HG03565 (cell line): ENCODE data around the gene CAPN1.
"Not testable (repeated sequence)": the region's sequence is repeated elsewhere in the genome, so short reads cannot be mapped to it uniquely, and the experiment has no call there.

Experiments
- ATAC-seq: cut with Tn5 transposase; IDR thresholded peaks from one replicate; pipeline ENCODE4 v1.9.1; 2021; ENCODE audit warnings: mild to moderate bottlenecking, moderate library complexity; ENCODE audit not compliant: unreplicated experiment

The CAPN1 gene

DNA sequence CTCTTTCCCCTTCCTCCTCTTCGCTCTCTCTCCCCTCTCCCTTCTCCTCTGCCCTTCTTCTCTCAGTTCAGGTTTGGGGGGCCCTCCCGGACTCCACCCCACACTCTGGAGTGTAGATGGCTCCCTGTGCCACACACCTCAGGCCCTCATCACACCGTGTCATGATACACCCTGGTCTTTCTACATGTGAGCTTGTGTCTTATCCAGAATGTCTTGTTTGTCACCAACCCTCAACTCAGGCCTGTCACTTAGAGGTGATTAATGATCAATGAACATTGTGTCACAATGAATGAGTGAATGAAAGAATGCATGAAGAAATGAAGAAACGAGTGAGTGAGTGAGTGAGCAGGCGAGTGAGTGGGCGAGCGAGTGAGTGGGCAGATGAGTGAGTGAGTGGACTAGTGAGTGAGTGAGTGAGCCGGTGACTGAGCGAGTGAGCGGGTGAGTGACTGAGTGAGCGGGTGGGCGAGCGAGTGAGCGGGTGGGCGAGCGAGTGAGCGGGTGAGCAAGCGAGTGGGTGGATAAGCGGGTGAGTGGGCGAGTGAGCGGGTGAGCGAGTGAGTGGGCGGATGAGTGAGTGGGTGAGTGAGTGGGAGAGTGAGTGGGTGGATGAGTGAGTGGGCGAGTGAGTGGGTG, 33.8 kb downstream of the CAPN1 start:
- ATAC-seq: no peak

DNA sequence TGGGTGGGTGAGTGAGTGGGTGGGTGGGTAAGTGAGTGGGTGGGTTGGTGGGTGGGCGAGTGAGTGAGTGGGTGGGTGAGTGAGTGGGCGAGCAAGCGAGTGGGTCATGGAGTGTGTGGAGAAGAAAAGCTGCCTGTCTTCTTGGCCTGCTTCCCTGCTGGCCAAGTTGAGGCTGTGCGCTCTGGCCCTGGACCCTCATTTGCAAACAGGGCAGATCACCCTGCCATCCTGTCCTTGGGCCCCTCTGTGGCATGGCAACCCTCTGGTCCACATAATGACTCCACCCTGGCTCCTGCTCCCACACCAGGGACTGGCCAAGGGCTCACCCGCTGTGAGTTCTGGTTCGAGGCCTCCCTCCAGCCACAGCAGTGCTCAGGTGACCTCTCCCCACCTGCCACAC, 35.1 kb downstream of the CAPN1 start:
- no peak for ATAC-seq

DNA sequence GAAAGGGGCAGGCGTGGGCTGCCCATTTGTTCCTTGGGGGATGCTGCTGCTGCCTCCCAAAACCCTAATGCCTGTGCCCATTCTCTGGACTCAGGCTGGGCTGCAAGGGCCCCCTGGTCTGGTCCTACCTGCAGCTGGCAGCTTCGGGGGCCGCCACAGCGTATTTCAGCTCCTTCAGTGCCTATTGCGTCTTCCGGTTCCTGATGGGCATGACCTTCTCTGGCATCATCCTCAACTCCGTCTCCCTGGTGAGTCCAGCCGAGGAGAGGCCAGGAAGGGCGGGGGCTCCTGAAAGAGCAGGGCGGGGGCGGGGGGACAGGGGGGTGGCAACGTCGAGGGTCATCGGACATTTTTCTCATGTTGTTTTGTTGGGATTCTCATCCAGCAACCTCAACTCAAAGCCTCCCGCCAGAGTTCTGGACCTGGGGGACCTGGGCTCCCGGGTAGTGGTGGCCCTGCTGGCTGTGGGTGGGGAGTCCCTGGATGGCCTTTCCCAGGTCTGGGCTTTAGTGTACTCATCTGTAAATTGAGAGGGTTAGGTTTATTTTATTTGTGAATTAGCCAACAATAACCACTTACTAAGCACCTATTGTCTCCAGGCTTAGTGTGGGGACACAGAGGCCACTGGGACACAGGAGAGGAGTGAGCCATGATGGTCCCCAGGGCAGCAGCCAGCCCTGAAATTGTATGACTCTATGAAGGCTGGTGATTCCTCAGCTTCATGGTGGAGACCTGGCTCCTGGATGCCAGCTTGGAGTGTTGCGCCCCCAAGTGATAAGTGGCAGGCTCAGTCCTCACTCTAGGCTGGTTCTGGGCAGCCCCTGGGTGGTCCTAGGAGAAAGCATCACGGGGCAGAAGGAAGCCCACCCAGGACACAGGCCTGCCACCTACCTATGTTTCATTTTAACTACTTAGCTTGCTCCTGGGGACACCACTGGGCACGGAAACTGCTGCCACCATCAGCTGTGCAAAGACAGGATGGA, 36.0 kb downstream of the CAPN1 start:
- ATAC-seq: no peak

DNA sequence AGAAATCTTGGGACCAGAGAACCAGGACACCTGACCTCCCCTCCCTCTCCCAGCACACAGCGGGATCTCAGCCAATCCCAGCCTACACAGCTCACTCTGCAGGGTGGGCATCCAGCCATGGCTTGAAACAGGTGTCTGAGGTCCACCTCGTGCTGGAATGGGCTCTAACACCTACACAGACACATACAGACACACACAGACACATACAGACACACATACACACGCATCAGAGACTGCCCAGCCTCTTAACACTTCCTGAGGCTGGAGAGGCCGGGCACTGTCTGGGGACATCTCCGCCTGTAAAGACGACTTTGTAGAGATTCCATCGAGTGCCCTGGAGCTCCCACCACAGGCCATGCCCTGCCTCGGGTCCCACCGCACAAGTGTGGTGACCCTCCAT, 36.7 kb downstream of the CAPN1 start:
- ATAC-seq: no peak

DNA sequence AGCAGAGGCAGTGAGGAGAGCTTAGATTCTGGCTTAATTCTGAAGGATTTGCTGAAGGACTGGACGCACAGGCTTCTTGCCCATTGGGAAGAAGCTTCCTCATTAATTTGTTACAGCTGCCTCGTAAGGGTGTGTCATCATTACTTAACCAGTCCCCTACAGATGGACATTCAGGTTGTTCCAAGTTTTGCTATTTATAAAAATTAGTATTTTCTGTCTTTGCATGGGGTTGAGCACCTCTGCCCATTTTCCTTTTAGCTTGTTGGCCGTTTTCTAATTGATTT, 38.1 kb downstream of the CAPN1 start:
- no peak for ATAC-seq

DNA sequence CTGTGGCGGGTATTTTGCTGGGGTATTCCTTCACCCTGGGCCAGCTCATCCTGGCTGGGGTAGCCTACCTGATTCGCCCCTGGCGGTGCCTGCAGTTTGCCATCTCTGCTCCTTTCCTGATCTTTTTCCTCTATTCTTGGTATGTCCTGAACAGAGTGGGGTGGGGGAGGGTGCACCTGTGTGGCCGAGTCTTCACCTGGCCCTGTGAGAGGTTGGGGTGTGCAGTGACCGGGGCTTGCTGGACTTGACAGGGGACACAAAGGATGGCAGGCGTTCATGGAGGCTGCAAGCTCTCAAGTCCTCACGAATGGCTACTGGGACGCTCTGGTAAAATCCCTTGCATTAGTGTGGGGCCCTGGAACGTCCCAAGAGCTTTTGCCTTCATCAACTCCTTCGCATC, 39.3 kb downstream of the CAPN1 start:
- ATAC-seq: no peak

DNA sequence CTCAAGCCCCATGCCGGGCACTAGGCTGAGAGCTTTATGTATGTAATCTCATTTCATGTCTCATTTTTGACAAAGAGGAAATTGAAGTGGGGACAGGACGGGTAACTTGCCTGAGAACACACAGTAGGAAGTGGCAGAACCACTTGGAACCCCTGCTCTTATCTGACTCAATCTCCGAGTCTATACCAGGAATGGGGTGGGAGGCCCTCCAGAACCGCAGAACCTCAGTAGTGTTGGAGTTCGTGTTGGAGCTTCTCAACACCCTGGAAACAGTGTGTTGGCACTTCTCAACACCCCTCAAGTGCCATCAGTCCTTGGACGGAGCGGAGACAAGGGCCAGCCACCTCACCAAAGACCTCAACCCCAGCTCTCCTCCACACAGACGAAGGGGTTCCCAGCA, 41.3 kb downstream of the CAPN1 start:
- ATAC-seq: no peak

DNA sequence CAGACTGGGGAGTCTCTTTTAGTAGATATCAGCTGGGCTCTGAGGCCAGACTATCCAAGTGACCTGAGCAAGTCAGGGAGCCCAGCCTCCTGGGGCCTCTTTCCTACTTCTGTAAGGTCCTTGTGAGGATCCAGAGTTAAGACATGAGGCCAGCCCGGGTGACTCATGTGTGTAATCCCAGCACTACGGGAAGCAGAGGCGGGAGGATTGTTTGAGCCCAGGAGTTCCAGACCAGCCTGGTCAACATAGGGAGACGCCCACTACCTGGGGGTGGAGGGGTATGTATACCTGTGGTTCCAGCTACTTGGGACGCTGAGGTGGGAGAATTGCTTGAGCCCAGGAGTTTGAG, 43.2 kb downstream of the CAPN1 start:
- ATAC-seq: no peak

DNA sequence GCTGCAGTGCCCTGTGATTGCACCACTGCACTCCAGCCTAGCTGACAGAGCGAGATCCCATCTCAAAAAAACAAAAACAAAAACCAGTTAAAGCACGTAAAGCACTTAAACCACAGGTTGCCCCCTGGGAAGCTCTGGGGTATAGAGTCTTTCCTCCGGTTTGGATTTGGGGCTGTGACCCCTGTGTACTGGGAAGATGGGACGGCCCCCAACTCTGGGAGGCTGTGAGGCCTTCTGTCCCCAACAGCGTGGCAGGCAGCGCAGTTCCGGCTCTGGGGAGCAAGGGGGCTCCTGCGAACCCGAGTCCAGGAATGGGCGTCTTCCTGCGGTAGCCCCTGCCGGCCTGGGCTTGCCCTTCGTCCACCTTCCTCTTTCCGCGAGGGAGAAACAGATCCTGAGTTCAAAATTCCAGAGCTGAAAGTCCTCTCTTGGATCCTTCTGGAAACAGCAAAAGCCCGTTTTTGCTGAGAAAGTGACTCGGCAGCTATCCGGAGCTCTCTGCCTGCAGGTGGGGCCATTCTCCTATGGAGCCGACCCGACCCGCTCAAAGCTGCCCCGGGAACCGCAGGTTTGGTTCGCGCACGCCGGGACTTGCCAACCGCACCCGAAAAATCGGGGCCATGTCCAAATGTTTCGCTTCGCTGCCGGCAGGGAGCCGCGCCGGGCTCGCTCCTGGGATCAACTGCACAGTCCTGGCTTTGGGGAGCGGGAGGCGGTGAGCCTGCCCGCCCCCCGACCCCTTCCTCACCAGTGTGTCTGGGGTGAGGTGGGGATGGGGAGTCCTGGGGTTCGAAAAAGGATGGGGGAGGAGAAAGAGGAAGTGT, 43.8 kb downstream of the CAPN1 start:
- ATAC-seq: no peak

DNA sequence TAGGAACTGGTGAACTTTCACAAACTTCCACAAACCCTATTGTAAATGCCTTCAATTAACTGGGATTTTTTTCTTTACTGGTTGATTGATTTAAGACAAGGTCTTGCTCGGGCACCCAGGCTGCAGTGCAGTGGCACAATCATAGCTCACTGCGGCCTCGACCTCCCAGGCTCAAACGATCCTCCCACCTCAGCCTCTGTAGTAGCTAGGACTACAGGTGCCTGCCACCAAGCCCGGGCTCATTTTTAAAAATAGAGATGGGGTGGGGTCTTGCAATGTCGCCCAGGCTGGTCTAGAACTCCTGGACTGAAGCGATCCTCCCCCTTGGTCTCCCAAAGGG, 44.3 kb downstream of the CAPN1 start:
- ATAC-seq: no peak

DNA sequence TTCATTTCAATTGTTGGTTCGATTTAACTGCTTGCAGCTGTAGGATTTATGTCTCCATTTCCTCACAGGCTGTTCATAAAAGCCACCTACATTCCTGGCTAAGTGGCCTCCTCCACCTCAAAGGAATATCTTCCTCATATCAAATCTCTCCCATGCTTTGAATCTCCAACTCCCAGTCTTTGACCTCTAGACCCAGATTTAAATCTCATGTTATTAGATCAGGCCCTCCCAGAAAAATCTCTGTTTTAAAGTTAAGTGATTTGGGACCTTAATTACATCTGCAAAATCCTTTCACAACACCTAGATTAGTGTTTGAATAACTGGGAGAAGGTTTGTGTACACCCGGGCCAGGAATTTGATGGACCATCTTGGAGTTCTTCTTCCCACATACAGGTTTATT, 46.2 kb downstream of the CAPN1 start:
- no peak for ATAC-seq

DNA sequence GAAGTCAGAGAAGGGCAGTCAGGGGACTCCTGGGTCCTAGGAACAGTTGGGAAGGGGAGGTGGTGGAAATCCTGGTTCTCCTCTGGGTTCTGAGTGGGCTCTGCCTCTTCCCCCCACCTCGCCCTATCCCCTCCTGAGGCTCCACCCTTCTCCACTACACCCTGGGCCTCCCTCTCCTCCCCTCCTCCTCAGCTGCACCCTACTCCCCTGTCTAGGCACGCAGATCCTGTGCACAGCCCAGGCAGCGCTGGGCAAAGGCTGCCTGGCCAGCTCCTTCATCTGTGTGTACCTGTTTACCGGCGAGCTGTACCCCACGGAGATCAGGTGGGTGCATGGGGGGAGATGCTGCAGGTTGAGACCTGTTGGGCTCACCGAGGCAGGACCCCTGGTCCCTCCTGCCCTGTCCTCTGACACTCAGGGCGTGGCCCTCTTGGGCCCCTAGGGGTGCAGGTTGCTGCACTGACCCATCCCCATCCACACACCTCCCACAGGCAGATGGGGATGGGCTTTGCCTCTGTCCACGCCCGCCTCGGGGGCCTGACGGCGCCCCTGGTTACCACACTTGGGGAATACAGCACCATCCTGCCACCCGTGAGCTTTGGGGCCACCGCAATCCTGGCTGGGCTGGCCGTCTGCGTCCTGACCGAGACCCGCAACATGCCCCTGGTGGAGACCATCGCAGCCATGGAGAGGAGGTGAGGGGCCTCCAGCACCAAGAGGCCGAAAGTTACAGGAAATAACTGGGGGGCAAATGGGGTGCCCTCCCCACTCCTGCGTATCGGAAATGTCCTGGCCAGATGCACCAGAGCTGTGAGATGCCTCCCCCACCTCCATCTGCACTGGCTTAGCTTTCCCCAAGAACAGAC, 54.7 kb downstream of the CAPN1 start:
- no peak for ATAC-seq

DNA sequence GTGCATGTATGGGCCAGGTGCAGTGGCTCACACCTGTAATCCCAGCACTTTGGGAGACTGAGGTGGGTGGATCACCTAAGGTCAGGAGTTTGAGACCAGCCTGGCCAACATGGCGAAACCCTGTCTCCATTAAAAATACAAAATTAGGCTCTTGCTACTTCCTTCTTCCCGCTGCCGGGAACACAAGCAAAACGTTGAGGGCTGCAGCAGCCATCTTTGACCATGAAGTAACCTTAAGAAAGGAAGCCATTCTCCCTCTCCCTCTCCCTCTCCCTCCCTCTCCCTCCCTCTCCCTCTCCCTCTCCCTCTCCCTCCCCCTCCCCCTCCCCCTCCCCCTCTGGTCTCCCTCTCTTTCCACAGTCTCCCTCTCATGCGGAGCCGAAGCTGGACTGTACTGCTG, 56.6 kb downstream of the CAPN1 start:
- ATAC-seq: not testable (repeated sequence)

DNA sequence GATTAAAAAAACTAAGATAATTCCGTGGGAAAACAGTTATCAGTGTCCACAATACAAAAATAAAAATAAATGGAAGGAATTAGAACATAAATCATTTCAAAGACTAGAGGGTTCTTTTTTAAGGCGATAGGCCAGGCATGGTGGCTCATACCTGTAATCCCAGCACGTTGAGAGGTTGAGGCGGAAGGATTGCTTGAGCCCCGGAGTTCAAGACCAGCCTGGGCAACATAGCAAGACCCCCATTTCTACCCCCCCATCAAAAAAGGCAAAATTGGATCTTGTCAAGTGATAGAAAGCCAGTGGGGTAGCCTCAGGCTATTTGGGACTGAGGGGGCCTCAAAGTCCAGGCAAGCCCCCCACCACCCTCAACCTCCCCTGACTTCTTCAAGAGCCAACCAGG, 59.4 kb downstream of the CAPN1 start:
- ATAC-seq: no peak

DNA sequence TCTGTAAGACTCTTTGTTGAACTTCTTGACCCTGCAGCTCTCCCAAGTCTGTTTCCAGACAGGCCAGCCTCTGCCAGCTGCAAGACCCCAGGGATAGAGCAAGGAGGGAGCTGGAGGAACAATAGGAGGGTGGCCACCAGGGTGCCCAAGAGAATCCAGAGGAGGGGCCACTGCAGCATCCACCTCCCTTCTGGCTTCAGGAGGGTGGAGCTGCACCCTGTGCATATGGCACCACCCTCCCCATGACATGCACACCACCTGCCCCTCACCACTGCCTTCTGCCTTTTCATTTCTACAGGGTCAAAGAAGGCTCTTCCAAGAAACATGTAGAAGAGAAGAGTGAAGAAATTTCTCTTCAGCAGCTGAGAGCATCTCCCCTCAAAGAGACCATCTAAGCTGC, 60.0 kb downstream of the CAPN1 start:
- ATAC-seq: no peak

DNA sequence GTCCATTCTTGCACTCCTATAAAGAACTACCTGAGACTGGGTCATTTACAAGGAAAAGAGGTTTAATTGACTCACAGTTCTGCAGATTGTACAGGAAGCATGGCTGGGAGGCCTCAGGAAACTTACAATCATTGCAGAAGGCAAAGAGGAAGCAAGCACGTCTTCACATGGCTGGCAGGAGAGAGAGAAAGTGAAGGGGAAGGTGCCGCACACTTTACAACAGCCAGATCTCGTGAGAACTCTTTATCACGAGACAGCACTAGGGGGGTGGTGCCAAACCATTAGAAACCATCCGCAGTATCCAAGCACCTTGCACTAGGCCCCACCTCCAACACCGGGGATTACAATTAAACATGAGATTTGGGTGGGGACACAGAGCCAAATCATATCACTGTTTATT, 60.7 kb downstream of the CAPN1 start:
- no peak for ATAC-seq

DNA sequence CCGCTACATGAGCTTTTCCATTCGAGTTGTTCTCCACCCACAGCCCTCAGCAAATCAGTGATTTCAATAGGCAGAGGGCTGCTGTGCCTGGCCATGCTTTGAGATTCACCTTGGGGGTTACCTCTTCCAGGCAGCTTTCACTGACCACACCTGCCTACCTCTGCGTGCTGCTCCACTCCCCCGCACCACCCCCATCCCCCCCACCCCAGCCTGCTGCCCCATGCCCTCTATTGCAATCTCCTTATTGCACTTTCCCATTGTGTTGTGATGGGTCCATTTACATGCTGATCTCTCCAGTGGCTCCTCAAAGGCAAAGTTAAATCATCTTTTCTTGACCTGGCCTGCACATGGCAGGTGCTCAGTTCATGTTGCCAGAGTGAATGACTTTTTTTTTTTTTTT, 62.1 kb downstream of the CAPN1 start:
- ATAC-seq: no peak

DNA sequence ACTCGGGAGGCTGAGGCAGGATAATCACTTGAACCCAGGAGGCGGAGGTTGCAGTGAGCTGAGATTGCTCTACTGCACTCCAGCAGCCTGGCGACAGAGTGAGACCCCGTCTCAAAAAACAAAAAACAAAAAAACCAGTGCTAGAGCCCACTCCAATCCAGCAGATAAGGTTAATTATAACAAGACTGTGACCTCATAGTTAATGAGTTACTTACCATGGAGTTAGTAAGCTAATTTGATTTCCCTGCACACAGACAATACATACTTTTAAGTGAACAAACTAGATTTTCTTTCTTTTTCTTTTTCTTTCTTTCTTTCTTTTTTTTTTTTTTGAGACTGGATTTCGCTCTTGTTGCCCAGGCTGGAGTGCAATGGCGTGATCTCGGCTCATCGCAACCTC, 63.3 kb downstream of the CAPN1 start:
- not testable (repeated sequence) for ATAC-seq

DNA sequence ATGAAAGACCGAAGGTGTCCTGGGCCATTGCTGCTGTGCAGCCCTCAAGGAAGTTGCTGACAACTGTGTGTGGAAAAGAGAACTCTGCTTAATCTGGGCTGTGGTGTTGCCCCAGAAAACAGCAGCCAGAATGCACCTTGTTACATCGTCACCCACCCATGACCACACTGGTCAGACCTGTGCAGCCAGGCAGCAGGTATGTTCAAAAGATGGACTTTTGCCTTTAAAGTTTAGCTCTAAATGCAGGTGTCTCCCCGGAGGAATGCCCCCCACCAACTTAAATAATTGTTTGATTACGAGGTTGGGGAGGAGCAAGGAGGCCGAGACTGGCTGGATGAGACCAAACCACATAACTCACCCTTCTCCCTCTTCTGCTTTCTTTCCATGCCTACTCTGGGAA, 64.8 kb downstream of the CAPN1 start:
- no peak for ATAC-seq

DNA sequence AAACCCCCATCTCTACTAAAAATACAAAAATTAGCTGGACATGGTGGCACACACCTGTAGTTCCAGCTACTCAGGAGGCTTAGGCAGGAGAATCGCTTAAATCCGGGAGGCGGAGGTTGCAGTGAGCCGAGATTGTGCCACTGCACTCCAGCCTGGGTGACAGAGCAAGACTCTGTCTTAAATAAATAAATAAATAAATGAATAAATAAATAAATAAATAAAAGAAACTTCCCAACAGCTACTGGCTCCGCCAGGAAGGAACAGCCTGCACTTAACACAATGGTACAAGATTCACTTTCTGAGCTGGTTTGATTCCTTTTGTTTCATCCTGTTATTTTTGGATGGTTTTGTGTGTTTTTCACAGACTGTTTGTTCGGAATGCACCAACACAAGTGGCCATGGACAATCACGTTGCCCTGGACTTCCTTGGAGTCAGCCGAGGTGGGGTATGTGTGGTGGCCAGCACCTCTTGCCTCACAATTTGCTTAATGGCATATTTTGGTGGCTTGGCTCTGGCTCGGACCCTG, 66.5 kb downstream of the CAPN1 start:
- ATAC-seq: not testable (repeated sequence)

DNA sequence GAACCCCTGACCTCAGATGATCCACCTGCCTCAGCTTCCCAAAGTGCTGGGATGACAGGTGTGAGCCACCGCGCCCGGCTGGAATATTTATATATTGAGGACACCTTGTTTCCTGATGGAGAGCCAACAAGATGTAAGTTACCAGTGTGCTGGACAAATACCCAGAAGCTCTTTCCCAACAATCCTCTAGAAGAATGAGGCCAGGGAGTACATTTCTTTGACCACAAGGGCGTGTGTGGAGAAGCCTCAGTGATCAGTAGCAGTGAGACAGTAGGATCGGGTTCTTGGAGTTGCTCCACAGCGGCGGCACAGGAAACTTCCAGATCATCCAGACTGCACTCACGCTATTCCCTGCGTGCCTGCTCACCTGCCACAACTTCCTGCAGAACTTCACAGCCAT, 69.7 kb downstream of the CAPN1 start:
- ATAC-seq: no peak
